H1 (cell line): ENCODE results near the gene MCL1. TPM values are rescaled to one million over a fixed set of nuclear protein-coding genes. Genes with fewer than 3 reads are reported as not detected.

ENCODE experiments used
- CTCF ChIA-PET: fragments of 300-600 bp; sonication (Branson Sonifier 250); formaldehyde crosslinking; loops from one replicate; lab custom pipeline; 2021; ENCODE audit not compliant: partially characterized antibody; lab: Charles Lee
- POLR2A ChIA-PET: fragments of 300-600 bp; sonication (Branson Sonifier 250); formaldehyde crosslinking; loops from one replicate; lab custom pipeline; 2021; ENCODE audit warnings: inconsistent platforms; ENCODE audit not compliant: partially characterized antibody; lab: Charles Lee
- DNase-seq, 2 experiments: peaks; one replicate each; pipeline versions ENCODE4 v3.0.0 to v3.0.0-alpha.2; 2010 to 2022; ENCODE audit warnings: low spot score in 2 of 2, low read depth in 1 of 2, mixed read lengths in 1 of 2
- FAIRE-seq: peaks from 2 replicates; lab custom pipeline; 2011; peaks lifted over from hg19 to GRCh38; lab: Jason Lieb, UNC
- H2AFZ ChIP-seq: 2 replicates; pipeline ENCODE4 v1.8.1; 2012; ENCODE audit warnings: low read length, inconsistent platforms
- H2AK5ac ChIP-seq: 2 replicates; pipeline ENCODE4 v1.6.1; 2013; ENCODE audit warnings: low read depth, low read length
- H2BK120ac ChIP-seq: replicated peaks from 2 replicates; pipeline ENCODE3; 2013; ENCODE audit warnings: low read depth, low read length, inconsistent platforms
- H2BK12ac ChIP-seq: 2 replicates; pipeline ENCODE4 v1.6.1; 2013; ENCODE audit warnings: low read depth, low read length
- H2BK15ac ChIP-seq: 2 replicates; pipeline ENCODE4 v1.6.1; 2013; ENCODE audit warnings: low read length
- H2BK20ac ChIP-seq: 2 replicates; pipeline ENCODE4 v1.6.1; 2013; ENCODE audit warnings: low read length
- H2BK5ac ChIP-seq: 2 replicates; pipeline ENCODE4 v1.6.1; 2013; ENCODE audit warnings: low read depth, low read length
- H3K14ac ChIP-seq: 2 replicates; pipeline ENCODE4 v1.6.1; 2013; ENCODE audit warnings: inconsistent platforms; ENCODE audit not compliant: insufficient read length
- H3K18ac ChIP-seq: 2 replicates; pipeline ENCODE4 v1.6.1; 2013; ENCODE audit warnings: low read length; ENCODE audit errors: extremely low read depth
- H3K23ac ChIP-seq: 2 replicates; pipeline ENCODE4 v1.6.1; 2013; ENCODE audit warnings: inconsistent platforms; ENCODE audit not compliant: insufficient read length
- H3K23me2 ChIP-seq: 2 replicates; pipeline ENCODE4 v1.6.1; 2013; ENCODE audit warnings: low read depth, low read length
- H3K27ac ChIP-seq: 2 replicates; pipeline ENCODE4 v1.6.1; 2011; ENCODE audit warnings: low read depth, low read length, inconsistent platforms
- H3K27me3 ChIP-seq, 4 experiments: replicated peaks in 1 of 4; 1 replicate in 1 of 4; 2 replicates in 3 of 4; pipeline versions ENCODE4 v1.6.1 to v1.8.1; 2011 to 2013; ENCODE audit warnings: low read length in 3 of 4, mild to moderate bottlenecking in 3 of 4, inconsistent platforms in 2 of 4, mixed read lengths in 2 of 4, moderate library complexity in 1 of 4; ENCODE audit not compliant: control insufficient read depth in 3 of 4, insufficient read depth in 3 of 4; ENCODE audit errors: extremely low read depth in 1 of 4
- H3K36me3 ChIP-seq, 4 experiments: 2 replicates each; pipeline versions ENCODE4 v1.6.1 to v1.8.1; 2011 to 2013; ENCODE audit warnings: mild to moderate bottlenecking in 4 of 4, low read length in 3 of 4, moderate library complexity in 2 of 4, control low read depth in 1 of 4, inconsistent platforms in 1 of 4; ENCODE audit not compliant: insufficient read depth in 4 of 4, control insufficient read depth in 2 of 4
- H3K4ac ChIP-seq: replicated peaks from 2 replicates; pipeline ENCODE3; 2013; ENCODE audit warnings: low read length, low read depth, mixed read lengths, inconsistent platforms; ENCODE audit not compliant: insufficient read length
- H3K4me1 ChIP-seq, 4 experiments: replicated peaks in 1 of 4; 1 replicate in 1 of 4; 2 replicates in 3 of 4; pipeline versions ENCODE4 v1.6.1 to v1.8.1; 2011 to 2013; ENCODE audit warnings: low read length in 3 of 4, inconsistent platforms in 2 of 4, mixed read lengths in 1 of 4; ENCODE audit not compliant: insufficient read depth in 4 of 4, control insufficient read depth in 3 of 4
- H3K4me2 ChIP-seq, 2 experiments: 2 replicates each; pipeline versions ENCODE4 v1.6.1 to v1.8.1; 2011 to 2013; ENCODE audit warnings: low read depth in 2 of 2, low read length in 2 of 2, control low read depth in 1 of 2, inconsistent platforms in 1 of 2, mild to moderate bottlenecking in 1 of 2; ENCODE audit not compliant: insufficient read depth in 1 of 2
- H3K4me3 ChIP-seq, 4 experiments: fragments of 200-600, 300-600 bp in 1 of 4; sonication (generic), shearing (Covaris generic), sonication (Bioruptor Twin) in 1 of 4; 2 replicates each; pipeline versions ENCODE4 v1.5.1 to v1.8.1; 2011 to 2016; ENCODE audit warnings: low read length in 4 of 4, low read depth in 3 of 4, control low read depth in 2 of 4, inconsistent platforms in 2 of 4, mild to moderate bottlenecking in 2 of 4, mixed read lengths in 1 of 4, moderate library complexity in 1 of 4; ENCODE audit not compliant: insufficient read depth in 2 of 4; ENCODE audit errors: extremely low read depth in 1 of 4
- H3K56ac ChIP-seq: replicated peaks from 2 replicates; pipeline ENCODE3; 2013; ENCODE audit warnings: low read depth, mild to moderate bottlenecking, mixed read lengths, low read length, inconsistent platforms; ENCODE audit not compliant: insufficient read length
- H3K79me1 ChIP-seq: 2 replicates; pipeline ENCODE4 v1.6.1; 2013; ENCODE audit warnings: low read depth, low read length, control low read depth
- H3K79me2 ChIP-seq, 2 experiments: 2 replicates each; pipeline versions ENCODE4 v1.6.1 to v1.8.1; 2012 to 2013; ENCODE audit warnings: low read length in 2 of 2, mild to moderate bottlenecking in 2 of 2, inconsistent platforms in 1 of 2; ENCODE audit not compliant: insufficient read depth in 2 of 2, control insufficient read depth in 1 of 2
- H3K9ac ChIP-seq, 4 experiments: replicated peaks in 1 of 4; 1 replicate in 1 of 4; 2 replicates in 3 of 4; pipeline versions ENCODE4 v1.6.1 to v1.8.1; 2011 to 2013; ENCODE audit warnings: low read depth in 3 of 4, low read length in 3 of 4, control low read depth in 2 of 4, mild to moderate bottlenecking in 2 of 4, moderate library complexity in 2 of 4, inconsistent platforms in 1 of 4; ENCODE audit errors: extremely low read depth in 1 of 4
- H3K9me3 ChIP-seq, 2 experiments: 2 replicates each; pipeline versions ENCODE4 v1.6.1 to v1.8.1; 2012 to 2013; ENCODE audit warnings: mild to moderate bottlenecking in 2 of 2, moderate library complexity in 2 of 2, control low read depth in 1 of 2, inconsistent platforms in 1 of 2, low read depth in 1 of 2, low read length in 1 of 2, mixed read lengths in 1 of 2; ENCODE audit not compliant: insufficient read depth in 2 of 2
- H4K20me1 ChIP-seq, 2 experiments: replicated peaks in 1 of 2; 2 replicates each; pipeline versions ENCODE3 to v1.8.1; 2011 to 2013; ENCODE audit warnings: inconsistent platforms in 2 of 2, low read length in 2 of 2, mild to moderate bottlenecking in 1 of 2; ENCODE audit not compliant: insufficient read depth in 2 of 2, control insufficient read depth in 1 of 2
- H4K5ac ChIP-seq: 2 replicates; pipeline ENCODE4 v1.6.1; 2013; ENCODE audit warnings: low read length, low read depth, mixed read lengths, inconsistent platforms; ENCODE audit not compliant: insufficient read length
- H4K8ac ChIP-seq: 2 replicates; pipeline ENCODE4 v1.8.0; 2013; ENCODE audit warnings: mild to moderate bottlenecking, moderate library complexity, low read length, inconsistent platforms; ENCODE audit not compliant: insufficient read depth; ENCODE audit errors: extremely low read depth
- H4K91ac ChIP-seq: replicated peaks from 2 replicates; pipeline ENCODE3; 2013; ENCODE audit warnings: low read length, mixed read lengths, inconsistent platforms; ENCODE audit not compliant: insufficient read length
- BRCA1 ChIP-seq: IDR thresholded peaks from 2 replicates; pipeline ENCODE4 v1.6.1; 2012; ENCODE audit warnings: low read depth, low read length, improper control_type of control experiment
- CHD1 ChIP-seq: IDR thresholded peaks from 2 replicates; pipeline ENCODE4 v1.6.1; 2012; ENCODE audit warnings: low read depth, low read length, improper control_type of control experiment
- JUN ChIP-seq: IDR thresholded peaks from 2 replicates; pipeline ENCODE4 v1.6.1; 2011; ENCODE audit warnings: low read depth, mild to moderate bottlenecking, improper control_type of control experiment, low read length
- SP4 ChIP-seq: IDR thresholded peaks from 2 replicates; pipeline ENCODE4 v1.6.1; 2012; ENCODE audit warnings: low read length, inconsistent platforms
- WGBS, 2 experiments: shearing (Covaris generic) in 1 of 2; methylation state at CpG; one replicate each; pipeline versions ENCODE4 v1.1.6 to v1.1.7; 2013 to 2015; ENCODE audit warnings: low lambda C conversion rate in 2 of 2, mixed read lengths in 2 of 2, inconsistent platforms in 1 of 2, low coverage in 1 of 2, missing lambda C conversion rate in 1 of 2; ENCODE audit not compliant: insufficient replicate concordance in 2 of 2, insufficient coverage in 1 of 2, insufficient read length in 1 of 2; ENCODE audit errors: extremely low coverage in 1 of 2, missing lambda C conversion rate in 1 of 2; 5-methylcytosine and 5-hydroxymethylcytosine counted together
- polyA plus RNA-seq, 7 experiments: library from polyadenylated mRNA; depleted of rRNA in 3 of 7; stranded (reverse) in 5 of 7; unstranded in 2 of 7; fragments of >200 nt in 5 of 7; fragments of 200-250 nt in 2 of 7; gene quantifications; 1 replicate in 5 of 7; 2 replicates in 1 of 7; 4 replicates in 1 of 7; pipeline versions ENCODE4 v1.2.1 to v1.2.3, GENCODE V29; 2011 to 2013; ENCODE audit warnings: missing spikeins in 2 of 7, mixed read lengths in 2 of 7
- total RNA-seq: library from RNA; stranded (reverse); fragmentation: NEBNext Ultra II Directional; extraction: Animal tissue kit (Norgen Biotek cat#: 25700); gene quantifications from 2 replicates; pipeline ENCODE4 v1.2.1, GENCODE V29; 2021

The MCL1 gene
- total and polyA plus RNA-seq, 2 of the 8 experiments (the other 6 are each of a cell fraction or from before 2014, with no cell fraction given): 61.1 to 218 TPM

- TF ChIP-seq JUN (no peak), CHD1 (no peak), BRCA1 (no peak), SP4 (no peak)
- no peak for DNase-seq
- H3K79me2 ChIP-seq: peaks cover 5 to 68% of the 10 kb centered on the region in 2 experiments; a peak in 3 of 4 replicates
- peak overlapping the region; percentile 79; the same call in 1 of the 2 replicates for H4K8ac ChIP-seq
- peak overlapping the region; percentile 5 to 51 (median 37); a peak in 7 of 8 replicates for H3K4me3 ChIP-seq
- H3K18ac ChIP-seq: peak overlapping the region; percentile 57
- no peaks in the 10 kb centered on the region for H3K27me3 ChIP-seq
- 35% methylated on average over 3 of the region's 3 CpGs; no CpG with 5 or more reads in 1 of the 2 experiments for WGBS, 2 experiments
- H3K9ac ChIP-seq: peak overlapping the region in 3 of 4 experiments; percentile 76 to 82 (median 81); a peak in 6 of 7 replicates
- H3K23ac ChIP-seq: no peak overlapping the region
- 0 out of 2 replicates have a peak, but pooled peaks cover 2% of the 10 kb centered on the region for H3K23me2 ChIP-seq
- FAIRE-seq: no peak
- peak overlapping the region; percentile 96 for H4K91ac ChIP-seq
- peak overlapping the region; percentile 74 for H2BK20ac ChIP-seq
- H3K4me1 ChIP-seq: peaks cover 27 to 39% (median 29%) of the 10 kb centered on the region in 4 experiments
- peak overlapping the region; percentile 94 for H2BK5ac ChIP-seq
- H3K27ac ChIP-seq: peak overlapping the region; percentile 95
- H3K36me3 ChIP-seq: peaks cover 0 to 7% (median 3%) of the 10 kb centered on the region in 4 experiments; a peak in 2 of 8 replicates
- no peak overlapping the region; the same call in 1 of the 2 replicates for H2BK15ac ChIP-seq
- no peak overlapping the region for H2AFZ ChIP-seq
- ChIA-PET POLR2A (interaction anchor here (0.6 to 43.7 kb wide), 13 partner anchors 8 to 228 kb away, joined by 3 to 1380 read pairs (median 5); partner anchors contain the start of genes ADAMTSL4, ENSA, FALEC and GOLPH3L), CTCF (interaction anchor here (0.9 to 13.7 kb wide), 5 partner anchors 9 to 60 kb away, joined by 3 to 210 read pairs (median 6); no protein-coding TSS in a partner anchor)
- H3K14ac ChIP-seq: no peak overlapping the region
- peaks cover 0 to 2% of the 10 kb centered on the region in 2 experiments for H4K20me1 ChIP-seq
- peak overlapping the region; percentile 84 for H2BK12ac ChIP-seq
- peak overlapping the region; percentile 96 for H2BK120ac ChIP-seq
- H2AK5ac ChIP-seq: peak overlapping the region; percentile 55; the same call in 1 of the 2 replicates
- H3K4me2 ChIP-seq: peak overlapping the region; percentile 73 to 75
- peak overlapping the region; percentile 70 for H4K5ac ChIP-seq
- peak overlapping the region; percentile 91 for H3K4ac ChIP-seq
- no peaks in the 10 kb centered on the region for H3K9me3 ChIP-seq
- peak overlapping the region; percentile 60 for H3K56ac ChIP-seq
- no peaks in the 10 kb centered on the region; the same call in 1 of the 2 replicates for H3K79me1 ChIP-seq
Observed at GRCh38 chr1:150567341-150567716, 12.1 kb downstream of the MCL1 start.
